ENCODE results near the gene TGOLN2.

GRCh38 chr2:85327160-85327821 is 498 bp downstream of the TGOLN2 start:
- TF ChIP-seq POLR2A (IDR thresholded peaks at IDR 0.05) (no peak), CTCF (IDR thresholded peaks at IDR 0.05) (no peak)
